GM19468 (cell line): ENCODE results near the gene VPS26C.

ENCODE experiments used
- ATAC-seq: cut with Tn5 transposase; IDR thresholded peaks from one replicate; pipeline ENCODE4 v1.9.1; 2021; ENCODE audit warnings: mild to moderate bottlenecking, moderate library complexity, moderate number of reproducible peaks; ENCODE audit not compliant: unreplicated experiment; ENCODE audit errors: extremely low read depth

VPS26C gene

GRCh38 chr21:37181059-37181458 is 86.1 kb downstream of the VPS26C start:
- no peak for ATAC-seq

GRCh38 chr21:37176716-37177115 is 90.4 kb downstream of the VPS26C start:
- ATAC-seq: no peak
